SH-SY5Y (cell line): ENCODE results near the gene TPMT.

Experiments used
- GATA2 ChIP-seq: IDR thresholded peaks from 2 replicates; pipeline ENCODE4 v1.6.1; 2011; ENCODE audit warnings: mild to moderate bottlenecking, low read depth, low read length
- GATA3 ChIP-seq: IDR thresholded peaks from 2 replicates; pipeline ENCODE4 v1.6.1; 2011; ENCODE audit warnings: low read depth, mild to moderate bottlenecking, low read length, moderate library complexity

DNA sequence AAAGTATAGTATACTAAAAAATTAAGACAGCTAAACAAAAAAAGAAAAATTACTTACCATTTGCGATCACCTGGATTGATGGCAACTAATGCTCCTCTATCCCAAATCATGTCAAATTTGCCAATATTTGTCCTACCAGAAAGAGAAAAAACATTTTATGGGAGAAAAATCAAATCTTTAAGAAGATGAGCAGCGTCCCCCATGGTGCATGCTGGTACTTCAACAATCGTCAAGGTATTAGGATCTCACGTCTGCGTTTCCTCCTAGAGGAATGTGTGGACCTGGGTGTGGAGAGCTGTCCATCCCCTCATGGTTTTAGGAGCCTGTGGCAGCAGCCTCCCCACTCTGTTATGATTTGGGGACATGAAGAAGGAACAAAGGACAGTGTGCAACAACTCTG, 16.0 kb downstream of the TPMT start:
- no peak for TF ChIP-seq GATA3
- no peak for TF ChIP-seq GATA2
